NB4 (cell line): ENCODE data around the gene CLASRP.

Source experiments
- DNase-seq: peaks from one replicate; pipeline ENCODE4 v3.0.0; 2010; ENCODE audit warnings: low read depth
- H3K4me3 ChIP-seq: one replicate; pipeline ENCODE4 v1.5.1; 2011; ENCODE audit warnings: mild to moderate bottlenecking, low read depth, low read length, moderate library complexity
- CTCF ChIP-seq: IDR thresholded peaks from one replicate; pipeline ENCODE4 v1.5.1; 2012; ENCODE audit warnings: low read depth, low read length
- MAX ChIP-seq: IDR thresholded peaks from 2 replicates; pipeline ENCODE4 v1.6.1; 2011; ENCODE audit warnings: low read depth, low read length
- MYC ChIP-seq: IDR thresholded peaks from 2 replicates; pipeline ENCODE4 v1.6.1; 2011; ENCODE audit warnings: low read depth, low read length
- POLR2A ChIP-seq: IDR thresholded peaks from 2 replicates; pipeline ENCODE4 v1.6.1; 2011; ENCODE audit warnings: mild to moderate bottlenecking; ENCODE audit not compliant: insufficient read length; ENCODE audit errors: extremely low read depth

Gene CLASRP

DNA sequence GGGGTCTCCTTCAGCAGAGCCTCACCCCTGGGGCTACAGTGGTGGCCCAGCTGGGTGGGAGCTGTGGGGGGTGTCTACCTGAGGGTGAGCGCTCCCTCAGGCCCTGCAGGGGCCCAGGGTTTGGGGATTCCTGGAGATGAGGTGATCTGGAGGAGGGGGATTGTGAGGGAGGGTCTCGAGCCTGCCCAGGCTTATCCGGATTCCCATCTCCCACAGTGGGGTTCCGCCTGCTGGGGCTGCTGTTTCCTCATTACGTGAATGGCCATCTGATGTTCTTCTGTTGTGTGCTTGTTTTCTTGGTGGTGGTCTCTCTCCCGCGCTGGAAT is 58.6 kb downstream of the CLASRP start:
- H3K4me3 ChIP-seq: no peak overlapping the region
- DNase-seq: no peak
- no peak for TF ChIP-seq MAX
- TF ChIP-seq CTCF: no peak
- TF ChIP-seq MYC: no peak
- no peak for TF ChIP-seq POLR2A

DNA sequence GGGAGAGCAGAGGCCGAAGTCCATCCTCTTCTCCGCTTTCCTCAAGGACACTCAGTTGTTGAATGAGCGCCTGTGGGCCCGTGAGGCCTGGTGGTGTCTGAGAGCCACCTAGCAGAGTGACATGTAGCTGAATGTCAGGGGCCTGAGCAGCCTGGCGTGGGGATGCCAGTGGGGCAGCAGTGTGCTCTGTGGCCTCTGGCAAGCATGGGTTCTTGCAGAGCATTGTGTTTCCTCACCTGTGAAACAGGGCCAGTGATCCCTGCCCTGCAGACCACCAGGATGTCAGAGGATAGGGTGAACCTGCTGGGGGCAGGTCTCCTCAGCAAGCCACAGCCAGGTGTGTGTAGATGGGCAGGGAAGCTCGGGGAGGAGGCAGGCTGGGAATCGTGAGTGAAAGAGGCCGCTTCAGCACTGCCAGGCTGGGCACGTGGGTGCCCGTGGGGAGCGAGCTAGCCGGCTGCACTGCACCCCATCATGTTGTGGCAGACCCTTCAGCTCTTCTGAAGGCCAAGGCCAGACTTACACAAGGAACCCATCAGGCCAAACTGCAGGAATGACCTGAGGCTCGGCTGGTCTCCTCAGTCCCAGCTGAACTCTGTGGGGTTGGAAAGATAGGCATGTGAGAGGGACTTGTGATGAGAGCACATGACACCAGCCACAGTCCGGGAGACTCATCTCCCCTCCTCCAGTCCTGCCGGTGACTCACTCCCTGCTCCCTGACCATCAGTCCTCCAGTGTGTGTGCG is 59.1 kb downstream of the CLASRP start:
- TF ChIP-seq POLR2A: no peak
- no peak for TF ChIP-seq CTCF
- TF ChIP-seq MYC: no peak
- TF ChIP-seq MAX: no peak
- H3K4me3 ChIP-seq: no peak overlapping the region
- peak; percentile 70 for DNase-seq

DNA sequence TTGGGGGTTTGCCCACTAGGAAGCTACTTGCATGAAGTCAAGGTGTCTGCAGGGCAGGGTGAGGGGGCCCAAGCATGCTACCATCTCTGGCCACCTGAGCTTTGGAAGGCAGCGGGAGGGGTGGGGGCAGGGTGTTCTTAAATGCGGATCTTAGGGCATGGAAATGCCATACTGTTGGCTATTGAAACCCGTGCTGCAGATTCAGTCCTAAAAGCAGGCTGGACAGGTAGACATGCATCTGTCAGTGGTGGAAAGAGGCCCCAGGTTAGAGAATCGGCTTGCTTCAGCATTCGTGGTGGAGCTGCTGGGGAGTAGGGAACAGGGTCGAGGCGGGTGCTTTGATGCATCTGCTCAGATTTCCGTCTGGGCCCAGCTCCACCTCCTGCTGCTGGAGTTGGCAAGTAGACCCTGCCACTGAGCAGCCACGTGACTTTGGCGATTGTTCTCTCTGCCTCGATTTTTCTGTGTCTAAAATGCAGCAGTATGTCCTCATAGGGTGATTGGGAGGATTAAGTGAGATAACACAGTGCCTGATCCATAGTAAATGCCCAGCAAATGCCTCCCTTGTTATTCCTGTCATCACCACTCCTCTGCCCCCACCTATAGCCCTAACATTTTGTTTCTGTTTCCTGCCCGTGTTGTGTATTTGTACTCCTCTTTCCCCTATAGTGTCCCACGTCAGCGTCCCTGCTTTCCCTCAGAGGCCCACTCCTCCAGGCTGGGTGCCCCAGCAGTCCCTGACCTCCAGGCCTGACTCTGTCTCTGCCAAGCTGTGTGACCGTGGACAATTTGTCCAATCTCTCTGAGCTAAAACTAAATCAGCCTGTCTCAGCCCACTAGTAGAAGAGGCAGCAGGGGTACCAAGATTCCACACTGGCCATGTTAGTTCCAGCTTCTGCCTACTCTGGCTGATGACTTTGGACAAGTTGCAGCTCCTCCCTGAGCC is 59.9 kb downstream of the CLASRP start:
- no peak overlapping the region for H3K4me3 ChIP-seq
- DNase-seq: no peak
- TF ChIP-seq MYC: no peak
- TF ChIP-seq CTCF: no peak
- TF ChIP-seq MAX: no peak
- TF ChIP-seq POLR2A: no peak

DNA sequence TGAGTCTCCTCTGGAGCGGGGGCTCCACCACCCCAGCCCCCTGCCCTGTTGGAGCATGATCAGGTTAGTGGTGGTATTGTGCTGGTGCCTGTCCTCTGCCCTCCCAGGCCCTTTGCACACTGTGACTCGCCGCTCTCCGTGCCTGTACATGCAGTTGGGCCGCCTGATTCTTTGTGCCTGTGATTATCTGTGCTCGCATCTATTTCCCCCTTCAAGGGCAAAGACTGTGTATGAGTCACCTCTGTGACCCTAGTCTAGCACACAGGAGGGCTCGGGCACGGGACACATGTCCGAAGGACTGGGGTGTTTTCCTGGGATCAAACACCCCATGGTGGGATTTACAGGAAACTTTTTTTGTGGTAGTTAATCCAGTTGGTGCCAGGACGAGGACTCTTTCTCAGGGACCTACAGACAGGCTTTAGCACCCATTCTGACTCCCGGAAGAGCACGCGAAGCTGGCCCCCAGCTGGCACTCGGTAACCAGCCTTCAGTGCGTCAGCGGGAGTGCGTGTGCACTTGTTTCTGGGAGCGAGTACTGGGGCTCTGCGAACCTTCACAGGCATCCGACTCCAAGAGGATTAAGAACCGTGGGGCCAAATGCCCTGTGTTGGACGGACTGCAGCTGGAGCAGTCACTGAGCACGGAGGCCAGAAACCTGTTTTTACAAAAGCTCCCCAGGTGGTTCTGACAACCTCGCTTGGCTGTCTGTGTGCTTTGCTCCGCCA is 60.8 kb downstream of the CLASRP start:
- H3K4me3 ChIP-seq: no peak overlapping the region
- no peak for DNase-seq
- no peak for TF ChIP-seq CTCF
- TF ChIP-seq MYC: no peak
- TF ChIP-seq MAX: no peak

- H3K4me3 ChIP-seq: no peak overlapping the region
- no peak for TF ChIP-seq MAX
- TF ChIP-seq MYC: no peak
- no peak for TF ChIP-seq CTCF
- no peak for TF ChIP-seq POLR2A
- DNase-seq: no peak
Observed at GRCh38 chr19:45100201-45100600, 61.4 kb downstream of the CLASRP start.
